ENCODE data around the gene NFATC1. TPM values are rescaled to one million over a fixed set of nuclear protein-coding genes. Genes with fewer than 3 reads are reported as not detected.
A peak's percentile ranks its signal among the peaks of the same experiment; 100 is the strongest.

NFATC1 gene
- total RNA-seq, 1 donor from 2014 or later: 21.9 TPM

DNA sequence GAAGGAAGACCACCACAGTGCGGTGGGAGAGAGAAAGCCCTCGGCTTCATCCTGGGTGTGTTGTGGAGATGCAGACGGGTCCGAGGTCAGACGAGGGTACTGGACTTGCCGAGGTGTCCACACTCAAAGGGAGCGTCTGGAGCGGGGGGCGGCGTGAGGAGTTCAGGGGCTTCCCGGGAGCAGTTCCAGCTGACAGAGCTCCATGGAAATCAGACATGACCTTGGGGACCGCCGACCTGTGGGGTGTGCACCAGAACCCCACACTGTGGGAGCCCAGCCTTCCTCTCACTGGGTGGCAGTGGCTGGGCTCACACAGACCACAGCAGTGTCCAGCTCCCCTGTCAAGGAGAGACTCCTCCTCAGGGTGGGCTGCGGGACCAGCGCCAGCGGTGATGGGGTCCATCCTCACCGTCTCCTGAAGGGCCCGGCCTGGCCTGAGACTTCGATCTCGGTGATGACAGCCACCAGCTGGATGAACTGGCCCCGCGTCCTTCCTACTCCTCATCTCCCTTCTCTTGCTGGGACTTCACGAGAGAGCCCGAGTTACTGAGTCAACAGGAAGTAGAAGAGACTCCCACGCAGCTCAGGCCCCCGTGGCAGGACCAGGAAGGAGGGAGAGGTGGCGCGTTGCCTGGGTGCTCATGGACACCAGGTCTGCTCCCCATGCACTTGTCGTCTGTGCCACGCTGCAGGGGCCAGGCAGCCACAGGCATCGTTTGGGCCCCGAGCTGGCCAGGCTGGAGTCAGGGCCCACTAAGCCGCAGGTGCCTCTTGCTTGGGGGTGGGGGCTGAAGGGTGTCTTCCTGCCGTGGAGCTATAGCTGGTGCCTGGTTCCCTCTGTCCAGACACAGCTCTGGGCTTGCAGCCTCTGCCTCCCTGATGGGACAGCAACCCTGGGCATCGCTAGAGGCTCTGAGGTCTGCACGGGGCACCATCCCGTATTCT is 182.0 kb downstream of the NFATC1 start:
- H3K27ac ChIP-seq: no peak overlapping the region
- no peaks in the 10 kb centered on the region for H3K27me3 ChIP-seq
- no peak overlapping the region for H3K4me3 ChIP-seq
- no peak for DNase-seq (ENCODE audit: extremely low spot score in 2 of 2)
- H3K4me1 ChIP-seq: peaks cover 33% of the 10 kb centered on the region
- intact Hi-C loops (cut with DNase I): no loop called here
- H3K36me3 ChIP-seq: no peaks in the 10 kb centered on the region
- TF ChIP-seq POLR2A (IDR thresholded peaks at IDR 0.05) (no peak), POLR2AphosphoS5 (IDR thresholded peaks at IDR 0.05; ENCODE audit: insufficient read depth in 1 of 2, low read depth in 1 of 2) (peak in 1 of 2 donors; percentile 41)
- H3K9me3 ChIP-seq: no peaks in the 10 kb centered on the region

- H3K36me3 ChIP-seq: no peaks in the 10 kb centered on the region
- H3K27ac ChIP-seq: no peak overlapping the region
- DNase-seq (ENCODE audit: extremely low spot score in 2 of 2): no peak
- peaks cover 33% of the 10 kb centered on the region for H3K4me1 ChIP-seq
- no peak overlapping the region for H3K4me3 ChIP-seq
- intact Hi-C loops (cut with DNase I): no loop called here
- H3K9me3 ChIP-seq: no peaks in the 10 kb centered on the region
- TF ChIP-seq POLR2AphosphoS5 (IDR thresholded peaks at IDR 0.05; ENCODE audit: insufficient read depth in 1 of 2, low read depth in 1 of 2): no peak
- TF ChIP-seq, protein P1, sequence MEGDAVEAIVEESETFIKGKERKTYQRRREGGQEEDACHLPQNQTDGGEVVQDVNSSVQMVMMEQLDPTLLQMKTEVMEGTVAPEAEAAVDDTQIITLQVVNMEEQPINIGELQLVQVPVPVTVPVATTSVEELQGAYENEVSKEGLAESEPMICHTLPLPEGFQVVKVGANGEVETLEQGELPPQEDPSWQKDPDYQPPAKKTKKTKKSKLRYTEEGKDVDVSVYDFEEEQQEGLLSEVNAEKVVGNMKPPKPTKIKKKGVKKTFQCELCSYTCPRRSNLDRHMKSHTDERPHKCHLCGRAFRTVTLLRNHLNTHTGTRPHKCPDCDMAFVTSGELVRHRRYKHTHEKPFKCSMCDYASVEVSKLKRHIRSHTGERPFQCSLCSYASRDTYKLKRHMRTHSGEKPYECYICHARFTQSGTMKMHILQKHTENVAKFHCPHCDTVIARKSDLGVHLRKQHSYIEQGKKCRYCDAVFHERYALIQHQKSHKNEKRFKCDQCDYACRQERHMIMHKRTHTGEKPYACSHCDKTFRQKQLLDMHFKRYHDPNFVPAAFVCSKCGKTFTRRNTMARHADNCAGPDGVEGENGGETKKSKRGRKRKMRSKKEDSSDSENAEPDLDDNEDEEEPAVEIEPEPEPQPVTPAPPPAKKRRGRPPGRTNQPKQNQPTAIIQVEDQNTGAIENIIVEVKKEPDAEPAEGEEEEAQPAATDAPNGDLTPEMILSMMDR (IDR thresholded peaks at IDR 0.05): no peak
- TF ChIP-seq POLR2A (IDR thresholded peaks at IDR 0.05): no peak
- H3K27me3 ChIP-seq: no peaks in the 10 kb centered on the region
These were observed 182.9 kb downstream of the NFATC1 start for GRCh38 chr18:79578396-79579260.

Small RNAs within 50 kb of the gene (small RNA-seq; reads per million reads assigned to genes)
- not detected for gene AC018445.2

All from vagina (tissue), 2 donors.